H9 (cell line): ENCODE data around the gene TRPC4AP. TPM values are rescaled to one million over a fixed set of nuclear protein-coding genes. Genes with fewer than 3 reads are reported as not detected.
A peak's percentile ranks its signal among the peaks of the same experiment; 100 is the strongest.

Experiments used
- DNase-seq: peaks from one replicate; pipeline ENCODE4 v3.0.0-alpha.2; 2017
- H2AFZ ChIP-seq: one replicate; pipeline ENCODE4 v1.6.1; 2013; ENCODE audit warnings: mild to moderate bottlenecking, low read length, control low read depth, moderate library complexity
- H2AK5ac ChIP-seq: 2 replicates; pipeline ENCODE4 v1.6.1; 2013; ENCODE audit warnings: low read length, control low read depth, mixed read lengths; ENCODE audit not compliant: insufficient read length
- H2BK120ac ChIP-seq: one replicate; pipeline ENCODE4 v1.6.1; 2013; ENCODE audit warnings: low read depth, mild to moderate bottlenecking, low read length, control low read depth, inconsistent platforms; ENCODE audit not compliant: poor library complexity, severe bottlenecking
- H2BK12ac ChIP-seq: 2 replicates; pipeline ENCODE4 v1.6.1; 2013; ENCODE audit warnings: low read length, control low read depth, mixed read lengths, low read depth; ENCODE audit not compliant: insufficient read length
- H2BK15ac ChIP-seq: 2 replicates; pipeline ENCODE4 v1.6.1; 2013; ENCODE audit warnings: low read depth, low read length, control low read depth
- H2BK20ac ChIP-seq: one replicate; pipeline ENCODE4 v1.6.1; 2013; ENCODE audit warnings: low read depth, mild to moderate bottlenecking, low read length, control low read depth, inconsistent platforms; ENCODE audit not compliant: poor library complexity, severe bottlenecking
- H2BK5ac ChIP-seq: 2 replicates; pipeline ENCODE4 v1.6.1; 2013; ENCODE audit warnings: low read length, control low read depth, mixed read lengths; ENCODE audit not compliant: insufficient read length
- H3K14ac ChIP-seq: 2 replicates; pipeline ENCODE4 v1.6.1; 2013; ENCODE audit warnings: low read length, control low read depth; ENCODE audit not compliant: insufficient read depth
- H3K18ac ChIP-seq: 2 replicates; pipeline ENCODE4 v1.6.1; 2013; ENCODE audit warnings: low read depth, mild to moderate bottlenecking, mixed read lengths, low read length, control low read depth; ENCODE audit not compliant: insufficient read length
- H3K23ac ChIP-seq: 2 replicates; pipeline ENCODE4 v1.6.1; 2013; ENCODE audit warnings: low read length, control low read depth, mixed read lengths, low read depth; ENCODE audit not compliant: insufficient read length
- H3K23me2 ChIP-seq: 2 replicates; pipeline ENCODE4 v1.6.1; 2013; ENCODE audit warnings: low read depth, mild to moderate bottlenecking, mixed read lengths, low read length, control low read depth; ENCODE audit not compliant: insufficient read length, poor library complexity, severe bottlenecking
- H3K27ac ChIP-seq: 2 replicates; pipeline ENCODE4 v1.5.1; 2013; ENCODE audit warnings: low read length, control low read depth, mixed read lengths, low read depth; ENCODE audit not compliant: insufficient read length
- H3K27me3 ChIP-seq: 2 replicates; pipeline ENCODE4 v1.6.1; 2013; ENCODE audit warnings: low read length, control low read depth, inconsistent platforms; ENCODE audit not compliant: insufficient read depth
- H3K4ac ChIP-seq: 2 replicates; pipeline ENCODE4 v1.6.1; 2013; ENCODE audit warnings: low read depth, mild to moderate bottlenecking, control low read depth, inconsistent platforms, low read length, moderate library complexity
- H3K4me1 ChIP-seq: 2 replicates; pipeline ENCODE4 v1.6.1; 2013; ENCODE audit warnings: low read length, control low read depth, inconsistent platforms; ENCODE audit not compliant: insufficient read depth
- H3K4me2 ChIP-seq: 2 replicates; pipeline ENCODE4 v1.6.1; 2013; ENCODE audit warnings: low read length, control low read depth, mixed read lengths; ENCODE audit not compliant: insufficient read length, insufficient read depth
- H3K56ac ChIP-seq: 2 replicates; pipeline ENCODE4 v1.6.1; 2013; ENCODE audit warnings: low read depth, mild to moderate bottlenecking, mixed read lengths, low read length, control low read depth; ENCODE audit not compliant: insufficient read length
- H3K79me1 ChIP-seq: 2 replicates; pipeline ENCODE4 v1.6.1; 2013; ENCODE audit warnings: low read depth, mild to moderate bottlenecking, moderate library complexity, low read length, control low read depth, inconsistent platforms; ENCODE audit not compliant: insufficient read depth, poor library complexity, severe bottlenecking
- H3K79me2 ChIP-seq: 2 replicates; pipeline ENCODE4 v1.6.1; 2013; ENCODE audit warnings: low read length, control low read depth, inconsistent platforms; ENCODE audit not compliant: insufficient read depth
- H3K9ac ChIP-seq: 2 replicates; pipeline ENCODE4 v1.6.1; 2013; ENCODE audit warnings: low read length, control low read depth, mixed read lengths; ENCODE audit not compliant: insufficient read length; ENCODE audit errors: extremely low read depth
- H3K9me3 ChIP-seq: one replicate; pipeline ENCODE4 v1.6.1; 2013; ENCODE audit warnings: low read depth, low read length, inconsistent platforms; ENCODE audit not compliant: control insufficient read depth
- H3T11ph ChIP-seq: one replicate; pipeline ENCODE4 v1.6.1; 2013; ENCODE audit warnings: mild to moderate bottlenecking, low read length, control low read depth, inconsistent platforms
- H4K20me1 ChIP-seq: one replicate; pipeline ENCODE4 v1.6.1; 2013; ENCODE audit not compliant: control insufficient read depth, insufficient read length, insufficient read depth
- H4K5ac ChIP-seq: 2 replicates; pipeline ENCODE4 v1.6.1; 2013; ENCODE audit warnings: low read depth, mild to moderate bottlenecking, mixed read lengths, low read length, control low read depth; ENCODE audit not compliant: insufficient read length
- H4K8ac ChIP-seq: replicated peaks from 2 replicates; pipeline ENCODE4 v1.6.1; 2013; ENCODE audit warnings: low read length, control low read depth, mixed read lengths, low read depth; ENCODE audit not compliant: insufficient read length
- H4K91ac ChIP-seq: 2 replicates; pipeline ENCODE4 v1.6.1; 2013; ENCODE audit warnings: low read depth, mild to moderate bottlenecking, moderate library complexity, mixed read lengths, low read length, control low read depth; ENCODE audit not compliant: insufficient read length
- H3K27ac Mint-ChIP-seq, 3 experiments: 2 replicates in 2 of 3; 3 replicates in 1 of 3; pipeline ENCODE4 v1.8.0; 2020 to 2021; ENCODE audit warnings: mixed read lengths in 3 of 3, mild to moderate bottlenecking in 1 of 3, moderate library complexity in 1 of 3
- H3K27me3 Mint-ChIP-seq: 2 replicates; pipeline ENCODE4 v1.8.0; 2021; ENCODE audit warnings: low read depth, mild to moderate bottlenecking, moderate library complexity, mixed read lengths
- H3K36me3 Mint-ChIP-seq, 3 experiments: 2 replicates in 2 of 3; 3 replicates in 1 of 3; pipeline ENCODE4 v1.8.0; 2020 to 2021; ENCODE audit warnings: low read depth in 3 of 3, mixed read lengths in 3 of 3; ENCODE audit not compliant: insufficient read depth in 1 of 3
- H3K4me1 Mint-ChIP-seq, 2 experiments: 2 replicates each; pipeline ENCODE4 v1.8.0; 2020; ENCODE audit warnings: mixed read lengths in 2 of 2
- H3K4me3 Mint-ChIP-seq, 2 experiments: 2 replicates in 1 of 2; 3 replicates in 1 of 2; pipeline ENCODE4 v1.8.0; 2020 to 2021; ENCODE audit warnings: mild to moderate bottlenecking in 2 of 2, mixed read lengths in 2 of 2, moderate library complexity in 1 of 2
- H3K9me3 Mint-ChIP-seq, 2 experiments: 2 replicates in 1 of 2; 3 replicates in 1 of 2; pipeline ENCODE4 v1.8.0; 2020; ENCODE audit warnings: mild to moderate bottlenecking in 2 of 2, mixed read lengths in 2 of 2, moderate library complexity in 1 of 2
- WGBS: extraction: QIAGEN DNeasy Blood & Tissue Kit; methylation state at CpG from one replicate; pipeline ENCODE4 v1.1.7; 2013; ENCODE audit warnings: missing lambda C conversion rate, low lambda C conversion rate, mixed read lengths; ENCODE audit not compliant: insufficient read length; ENCODE audit errors: extremely low coverage; 5-methylcytosine and 5-hydroxymethylcytosine counted together
- total RNA-seq: library from RNA; stranded (reverse); gene quantifications from 2 replicates; pipeline ENCODE4 v1.2.1, GENCODE V29; 2021
- TF ChIP-seq, protein P1 (sequence below): fragments of 200-600 bp; sonication (generic); conservative IDR thresholded peaks from 3 replicates; pipeline ENCODE4 v1.8.0; 2021; ENCODE audit warnings: antibody characterized with exemption, mild to moderate bottlenecking

TRPC4AP gene
- total RNA-seq, 1 experiment from 2014 or later, result 93.9 TPM

DNA sequence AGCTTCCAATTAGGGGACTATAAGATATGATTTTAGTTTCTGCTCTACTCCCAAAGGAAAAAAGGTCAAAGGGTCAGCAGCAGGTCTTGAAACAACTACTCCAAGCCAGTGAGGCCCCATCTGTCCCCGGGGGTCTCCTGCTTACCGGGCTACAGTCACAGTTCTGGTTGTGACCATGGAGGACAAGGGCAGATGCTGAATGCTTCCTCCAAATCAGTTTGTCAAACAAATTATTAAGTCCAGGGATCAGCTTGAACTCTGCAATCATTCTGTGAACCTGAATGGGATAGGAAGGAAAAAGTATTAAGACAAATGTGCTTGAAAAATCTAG is 76.8 kb downstream of the TRPC4AP start:
- Histone ChIP-seq H3K23ac (no peak overlapping the region), H4K5ac (no peak overlapping the region), H3K9ac (no peak overlapping the region), H4K8ac (no peak overlapping the region), H3K4me1 (no peaks in the 10 kb centered on the region), H4K91ac (no peak overlapping the region), H3K27me3 (no peaks in the 10 kb centered on the region), H3K27ac (no peak overlapping the region), H3K4me2 (no peak overlapping the region), H4K20me1 (no peaks in the 10 kb centered on the region), H3K56ac (no peak overlapping the region), H2BK12ac (no peak overlapping the region), H3K14ac (no peak overlapping the region), H3K18ac (no peak overlapping the region), H2AK5ac (no peak overlapping the region), H2BK20ac (no peak overlapping the region), H3K79me1 (no peaks in the 10 kb centered on the region), H2BK120ac (no peak overlapping the region), H2BK5ac (no peak overlapping the region), H3T11ph (no peak overlapping the region), H2BK15ac (no peak overlapping the region), H2AFZ (no peak overlapping the region), H3K79me2 (no peaks in the 10 kb centered on the region), H3K4ac (no peak overlapping the region), H3K9me3 (no peaks in the 10 kb centered on the region), H3K23me2 (no peaks in the 10 kb centered on the region)
- Mint-ChIP-seq H3K27ac (0 out of 7 replicates have a peak overlapping the region, but pooled peaks of 1 of the 3 experiments have one; percentile 30), H3K36me3 (peaks cover 24 to 79% (median 70%) of the 10 kb centered on the region in 3 experiments; a peak in 6 of 7 replicates), H3K4me3 (no peak overlapping the region; a peak in 1 of 5 replicates), H3K4me1 (no peaks in the 10 kb centered on the region), H3K27me3 (no peaks in the 10 kb centered on the region), H3K9me3 (no peaks in the 10 kb centered on the region)
- WGBS, result no CpG with 5 or more reads among the region's 2 CpGs
- TF ChIP-seq, protein P1, sequence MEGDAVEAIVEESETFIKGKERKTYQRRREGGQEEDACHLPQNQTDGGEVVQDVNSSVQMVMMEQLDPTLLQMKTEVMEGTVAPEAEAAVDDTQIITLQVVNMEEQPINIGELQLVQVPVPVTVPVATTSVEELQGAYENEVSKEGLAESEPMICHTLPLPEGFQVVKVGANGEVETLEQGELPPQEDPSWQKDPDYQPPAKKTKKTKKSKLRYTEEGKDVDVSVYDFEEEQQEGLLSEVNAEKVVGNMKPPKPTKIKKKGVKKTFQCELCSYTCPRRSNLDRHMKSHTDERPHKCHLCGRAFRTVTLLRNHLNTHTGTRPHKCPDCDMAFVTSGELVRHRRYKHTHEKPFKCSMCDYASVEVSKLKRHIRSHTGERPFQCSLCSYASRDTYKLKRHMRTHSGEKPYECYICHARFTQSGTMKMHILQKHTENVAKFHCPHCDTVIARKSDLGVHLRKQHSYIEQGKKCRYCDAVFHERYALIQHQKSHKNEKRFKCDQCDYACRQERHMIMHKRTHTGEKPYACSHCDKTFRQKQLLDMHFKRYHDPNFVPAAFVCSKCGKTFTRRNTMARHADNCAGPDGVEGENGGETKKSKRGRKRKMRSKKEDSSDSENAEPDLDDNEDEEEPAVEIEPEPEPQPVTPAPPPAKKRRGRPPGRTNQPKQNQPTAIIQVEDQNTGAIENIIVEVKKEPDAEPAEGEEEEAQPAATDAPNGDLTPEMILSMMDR, result no peak
- DNase-seq, result peak; percentile 7
